ENCODE data around the gene OR2T35. TPM values are rescaled to one million over a fixed set of nuclear protein-coding genes. Genes with fewer than 3 reads are reported as not detected.

Gene OR2T35
- polyA plus RNA-seq, 3 donors from 2014 or later: not detected

- Mint-ChIP-seq H3K4me3 (no peak overlapping the region), H3K9me3 (no peaks in the 10 kb centered on the region), H3K27me3 (ENCODE audit: low read depth in 3 of 3) (peaks cover 2 to 14% (median 3%) of the 10 kb centered on the region in 3 donors), H3K4me1 (no peaks in the 10 kb centered on the region), H3K36me3 (no peaks in the 10 kb centered on the region), H3K27ac (no peak overlapping the region)
- no peak for DNase-seq
These were observed 34.8 kb downstream of the OR2T35 start for GRCh38 chr1:248610301-248610700.

GRCh38 chr1:248599396-248599795 is 45.7 kb downstream of the OR2T35 start:
- Mint-ChIP-seq H3K27ac (no peak overlapping the region), H3K4me3 (no peak overlapping the region)

GRCh38 chr1:248597589-248597988 is 47.5 kb downstream of the OR2T35 start, which contains the start of gene OR2T10:
Gene OR2T10, minus strand, starts transcription at chr1:248597700. Its CDS starts 3,932 bp downstream, at chr1:248593768.
- no peak within 1 kb of the TSS for H3K27ac Mint-ChIP-seq
- H3K9me3 Mint-ChIP-seq: no peaks in the 10 kb centered on the region
- H3K36me3 Mint-ChIP-seq: no peaks in the 10 kb centered on the region
- no peaks in the 10 kb centered on the region for H3K4me1 Mint-ChIP-seq
- no peak within 1 kb of the TSS for H3K4me3 Mint-ChIP-seq
- peaks cover 2 to 5% (median 2%) of the 10 kb centered on the region in 3 donors for H3K27me3 Mint-ChIP-seq (ENCODE audit: low read depth in 3 of 3)
- DNase-seq: no peak

More at GRCh38 chr1:248599396-248599795, 45.7 kb downstream of the OR2T35 start:
- H3K9me3 Mint-ChIP-seq: no peaks in the 10 kb centered on the region
- no peaks in the 10 kb centered on the region for H3K4me1 Mint-ChIP-seq
- peaks cover 2 to 5% (median 2%) of the 10 kb centered on the region in 3 donors for H3K27me3 Mint-ChIP-seq (ENCODE audit: low read depth in 3 of 3)
- DNase-seq: no peak
- H3K36me3 Mint-ChIP-seq: no peaks in the 10 kb centered on the region

- no peak for DNase-seq
- Mint-ChIP-seq H3K36me3 (no peaks in the 10 kb centered on the region), H3K9me3 (no peaks in the 10 kb centered on the region), H3K4me1 (no peaks in the 10 kb centered on the region), H3K4me3 (no peak overlapping the region), H3K27me3 (ENCODE audit: low read depth in 3 of 3) (peaks cover 2 to 5% (median 2%) of the 10 kb centered on the region in 3 donors), H3K27ac (no peak overlapping the region)
These were observed 48.5 kb downstream of the OR2T35 start for GRCh38 chr1:248596615-248597014.

GRCh38 chr1:248593226-248593625 is 51.9 kb downstream of the OR2T35 start:
- H3K9me3 Mint-ChIP-seq: peaks cover 0 to 2% (median 0%) of the 10 kb centered on the region in 6 donors
- DNase-seq: no peak
- H3K27me3 Mint-ChIP-seq (ENCODE audit: low read depth in 3 of 3): peaks cover 0 to 3% (median 0%) of the 10 kb centered on the region in 3 donors
- H3K4me1 Mint-ChIP-seq: no peaks in the 10 kb centered on the region
- no peaks in the 10 kb centered on the region for H3K36me3 Mint-ChIP-seq
- no peak overlapping the region for H3K4me3 Mint-ChIP-seq
- H3K27ac Mint-ChIP-seq: no peak overlapping the region

GRCh38 chr1:248592655-248593054 is 52.4 kb downstream of the OR2T35 start:
- H3K4me3 Mint-ChIP-seq: no peak overlapping the region
- H3K27ac Mint-ChIP-seq: no peak overlapping the region
- H3K36me3 Mint-ChIP-seq: no peaks in the 10 kb centered on the region
- peaks cover 0 to 3% (median 0%) of the 10 kb centered on the region in 3 donors for H3K27me3 Mint-ChIP-seq (ENCODE audit: low read depth in 3 of 3)
- H3K9me3 Mint-ChIP-seq: peaks cover 0 to 2% (median 0%) of the 10 kb centered on the region in 6 donors
- H3K4me1 Mint-ChIP-seq: no peaks in the 10 kb centered on the region
- no peak for DNase-seq

- peaks cover 0 to 5% (median under 1%) of the 10 kb centered on the region in 6 donors for H3K9me3 Mint-ChIP-seq
- peaks cover 2 to 4% (median 3%) of the 10 kb centered on the region in 3 donors for H3K27me3 Mint-ChIP-seq (ENCODE audit: low read depth in 3 of 3)
- no peak for DNase-seq
- H3K27ac Mint-ChIP-seq: no peak overlapping the region
- no peaks in the 10 kb centered on the region for H3K36me3 Mint-ChIP-seq
- no peaks in the 10 kb centered on the region for H3K4me1 Mint-ChIP-seq
- H3K4me3 Mint-ChIP-seq: no peak overlapping the region
These were observed 55.0 kb downstream of the OR2T35 start for GRCh38 chr1:248590055-248590454.

- DNase-seq: no peak
- peaks cover 2 to 4% (median 3%) of the 10 kb centered on the region in 3 donors for H3K27me3 Mint-ChIP-seq (ENCODE audit: low read depth in 3 of 3)
- H3K9me3 Mint-ChIP-seq: peaks cover 0 to 5% (median under 1%) of the 10 kb centered on the region in 6 donors
- H3K36me3 Mint-ChIP-seq: no peaks in the 10 kb centered on the region
- no peaks in the 10 kb centered on the region for H3K4me1 Mint-ChIP-seq
- H3K27ac Mint-ChIP-seq: no peak overlapping the region
- no peak overlapping the region for H3K4me3 Mint-ChIP-seq
These were observed 55.7 kb downstream of the OR2T35 start for GRCh38 chr1:248589334-248589733.

Other genes starting within 250 kb of the OR2T35 start
- not detected for gene OR2T1, start 242.2 kb downstream of the OR2T35 start, polyA plus RNA-seq
- not detected for gene OR2T2, start 199.6 kb downstream of the OR2T35 start, polyA plus RNA-seq
- not detected for gene OR2T3, start 171.9 kb downstream of the OR2T35 start, polyA plus RNA-seq
- gene OR2T5, start 156.7 kb downstream of the OR2T35 start, polyA plus RNA-seq: not detected
- gene OR2G6, start 137.2 kb downstream of the OR2T35 start, polyA plus RNA-seq: not detected
- not detected for gene OR2T29, start 82.5 kb downstream of the OR2T35 start, polyA plus RNA-seq
- gene OR2T34, start 70.5 kb downstream of the OR2T35 start, polyA plus RNA-seq: not detected
- not detected for gene OR2T10, start 47.6 kb downstream of the OR2T35 start, polyA plus RNA-seq
- not detected for gene OR2T11, start 10.2 kb downstream of the OR2T35 start, polyA plus RNA-seq
- gene OR2T27, start 10.2 kb upstream of the OR2T35 start, polyA plus RNA-seq: not detected
- gene OR14I1, start 57.5 kb upstream of the OR2T35 start, polyA plus RNA-seq: not detected
- not detected for gene LYPD8, start 110.5 kb upstream of the OR2T35 start, polyA plus RNA-seq
- gene SH3BP5L, start 180.6 kb upstream of the OR2T35 start, polyA plus RNA-seq: 1 to 10 TPM in 2 of 3 donors, under 1 TPM in 1; 0.46 to 5.9 (median 3.2) TPM
- 10 to 100 TPM; 17.1 to 36.9 (median 29.3) TPM for gene ZNF672, start 192.9 kb upstream of the OR2T35 start, polyA plus RNA-seq
- 10 to 100 TPM in 1 of 3 donors, 1 to 10 TPM in 2; 5.5 to 11.0 (median 7.7) TPM for gene ZNF692, start 213.8 kb upstream of the OR2T35 start, polyA plus RNA-seq

All from immature natural killer cell (primary cell).